Ovary (tissue), 3 donors: ENCODE data around the gene OR10H2.

Experiments
- EP300 ChIP-seq: sonication (generic); formaldehyde crosslinking; IDR thresholded peaks from one replicate; pipeline ENCODE4 v1.6.1; 2017; ENCODE audit warnings: antibody characterized with exemption
- POLR2A ChIP-seq: fragments of 450-650 bp; IDR thresholded peaks from one replicate; pipeline ENCODE4 v1.6.1; 2017; ENCODE audit warnings: antibody characterized with exemption, mild to moderate bottlenecking, moderate library complexity
- TF ChIP-seq, protein P1 (sequence below), 3 donors: fragments of 450-650 bp in 2 of 3; fragments of 200-600 bp in 1 of 3; IDR thresholded peaks; one replicate each; pipeline versions ENCODE4 v1.5.1 to v1.8.0; 2016 to 2022; ENCODE audit warnings: antibody characterized with exemption in 3 of 3, mild to moderate bottlenecking in 1 of 3
- donor health status: DM: no; HTN: no; CAD: no.

DNA sequence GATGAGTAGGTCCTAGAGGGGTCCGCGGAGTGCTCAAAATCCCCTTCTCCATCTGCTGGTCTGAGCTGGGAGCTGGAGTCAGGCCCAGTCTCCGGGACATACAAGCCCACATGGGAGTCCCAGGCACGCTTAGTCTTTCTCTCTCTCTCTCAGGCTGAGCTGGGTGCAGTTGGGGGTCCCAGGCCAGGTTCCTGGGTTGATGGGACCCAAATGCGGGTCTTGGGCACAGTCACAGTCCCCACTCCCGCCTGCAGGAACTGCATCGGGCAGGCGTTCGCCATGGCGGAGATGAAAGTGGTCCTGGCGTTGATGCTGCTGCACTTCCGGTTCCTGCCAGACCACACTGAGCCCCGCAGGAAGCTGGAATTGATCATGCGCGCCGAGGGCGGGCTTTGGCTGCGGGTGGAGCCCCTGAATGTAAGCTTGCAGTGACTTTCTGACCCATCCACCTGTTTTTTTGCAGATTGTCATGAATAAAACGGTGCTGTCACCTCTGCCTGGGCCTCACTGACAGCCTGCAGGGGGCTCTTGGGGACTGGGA is 31.1 kb upstream of the OR10H2 start:
- no peak for TF ChIP-seq EP300
- TF ChIP-seq, protein P1, sequence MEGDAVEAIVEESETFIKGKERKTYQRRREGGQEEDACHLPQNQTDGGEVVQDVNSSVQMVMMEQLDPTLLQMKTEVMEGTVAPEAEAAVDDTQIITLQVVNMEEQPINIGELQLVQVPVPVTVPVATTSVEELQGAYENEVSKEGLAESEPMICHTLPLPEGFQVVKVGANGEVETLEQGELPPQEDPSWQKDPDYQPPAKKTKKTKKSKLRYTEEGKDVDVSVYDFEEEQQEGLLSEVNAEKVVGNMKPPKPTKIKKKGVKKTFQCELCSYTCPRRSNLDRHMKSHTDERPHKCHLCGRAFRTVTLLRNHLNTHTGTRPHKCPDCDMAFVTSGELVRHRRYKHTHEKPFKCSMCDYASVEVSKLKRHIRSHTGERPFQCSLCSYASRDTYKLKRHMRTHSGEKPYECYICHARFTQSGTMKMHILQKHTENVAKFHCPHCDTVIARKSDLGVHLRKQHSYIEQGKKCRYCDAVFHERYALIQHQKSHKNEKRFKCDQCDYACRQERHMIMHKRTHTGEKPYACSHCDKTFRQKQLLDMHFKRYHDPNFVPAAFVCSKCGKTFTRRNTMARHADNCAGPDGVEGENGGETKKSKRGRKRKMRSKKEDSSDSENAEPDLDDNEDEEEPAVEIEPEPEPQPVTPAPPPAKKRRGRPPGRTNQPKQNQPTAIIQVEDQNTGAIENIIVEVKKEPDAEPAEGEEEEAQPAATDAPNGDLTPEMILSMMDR (IDR thresholded peaks at IDR 0.05): no peak
- no peak for TF ChIP-seq POLR2A
